Hematopoietic multipotent progenitor cell treated with erythropoietin and hydrocortisone succinate and interleukin-3 and kit ligand, for 8 days (in vitro differentiated cells): ENCODE data around the gene SERP1.

Experiments used
- DNase-seq: peaks from one replicate; pipeline ENCODE4 v3.0.0-alpha.2; 2015

Gene SERP1

DNA sequence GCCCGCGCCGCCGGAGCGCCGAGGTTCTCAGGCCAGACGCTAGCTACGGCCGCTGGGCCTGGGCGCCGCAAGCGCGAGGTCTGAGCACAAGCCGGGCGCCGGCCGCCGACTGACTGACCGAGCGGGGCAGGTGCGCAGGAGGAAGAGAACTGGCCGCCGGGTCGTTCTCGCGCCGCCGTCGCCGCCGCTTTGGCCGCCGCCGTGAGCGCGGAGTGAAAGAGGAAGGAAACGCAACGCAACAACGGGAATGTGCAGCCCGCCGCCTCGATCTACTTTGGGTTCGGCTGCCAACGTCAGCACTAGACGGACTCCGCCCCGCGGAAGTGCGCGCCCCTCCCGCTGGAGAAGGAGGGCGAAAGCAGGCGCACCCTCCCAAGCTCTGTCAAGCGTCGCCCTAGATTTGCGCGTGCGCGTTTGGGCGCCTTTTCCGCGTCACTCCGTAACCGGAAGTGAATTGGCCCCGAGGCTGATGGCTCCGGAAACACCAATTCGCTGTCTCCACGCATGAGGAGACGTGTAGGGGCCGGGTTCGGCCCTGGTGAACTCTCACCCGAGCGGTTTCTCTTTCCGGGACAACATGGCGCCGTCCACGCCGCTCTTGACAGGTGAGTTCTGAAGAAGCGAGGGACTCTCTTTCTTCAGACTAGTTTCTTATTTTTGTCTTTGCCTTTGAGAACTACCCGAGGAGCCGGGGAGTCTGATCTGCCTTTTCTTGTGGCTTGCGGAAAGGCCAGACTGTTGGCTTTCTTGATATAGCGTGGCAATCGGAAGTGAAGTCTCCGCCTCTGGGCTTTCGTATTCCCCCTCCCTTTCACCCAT, at the start of gene SERP1, which contains the start of gene EIF2A:
SERP1 (minus strand) TSS at position 271 of the 819 bp plus-strand sequence. CDS start 361 bp downstream, outside the sequence.
EIF2A (plus strand) TSS at position 562 of the 819 bp plus-strand sequence; CDS start at position 578, 16 bp downstream.
- peak; percentile 99 for DNase-seq

DNA sequence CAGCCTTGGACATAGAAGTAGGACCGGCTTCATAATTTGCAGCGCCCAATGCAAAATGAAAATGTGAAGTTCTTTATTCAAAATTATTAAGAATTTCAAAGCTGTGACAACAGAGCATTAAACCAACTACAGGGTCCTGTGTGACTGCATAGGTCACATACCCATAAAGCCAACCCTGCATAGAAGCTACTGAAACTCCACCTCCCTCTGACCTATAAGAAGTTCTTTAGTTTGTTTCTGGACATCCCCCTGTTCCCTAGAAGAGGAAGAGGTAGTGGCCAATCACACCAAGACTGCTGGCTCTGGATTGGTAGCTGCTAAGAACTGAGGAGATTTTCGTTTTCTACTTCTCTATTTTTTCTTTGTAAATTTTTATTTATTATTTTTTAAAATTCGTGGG, 47.9 kb upstream of the SERP1 start:
- DNase-seq = no peak

DNA sequence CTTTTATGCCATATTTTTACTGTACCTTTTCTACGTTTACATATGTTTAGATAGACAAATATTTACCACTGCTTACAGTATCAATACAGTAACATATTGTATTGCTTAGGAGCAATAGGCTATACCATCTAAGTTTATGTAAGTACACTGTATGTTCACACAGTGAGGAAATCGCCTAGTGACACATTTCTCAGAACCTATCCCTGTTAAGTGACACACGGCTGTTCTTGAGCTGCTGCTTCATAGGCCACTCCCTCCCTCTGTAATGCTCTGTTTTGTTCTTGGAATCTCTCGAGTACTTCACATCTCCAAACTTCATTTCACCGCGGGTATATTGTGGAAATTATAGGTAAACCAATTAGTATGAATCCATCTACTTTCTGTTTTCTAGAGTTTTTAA, 43.5 kb upstream of the SERP1 start:
- DNase-seq = peak; percentile 45

DNA sequence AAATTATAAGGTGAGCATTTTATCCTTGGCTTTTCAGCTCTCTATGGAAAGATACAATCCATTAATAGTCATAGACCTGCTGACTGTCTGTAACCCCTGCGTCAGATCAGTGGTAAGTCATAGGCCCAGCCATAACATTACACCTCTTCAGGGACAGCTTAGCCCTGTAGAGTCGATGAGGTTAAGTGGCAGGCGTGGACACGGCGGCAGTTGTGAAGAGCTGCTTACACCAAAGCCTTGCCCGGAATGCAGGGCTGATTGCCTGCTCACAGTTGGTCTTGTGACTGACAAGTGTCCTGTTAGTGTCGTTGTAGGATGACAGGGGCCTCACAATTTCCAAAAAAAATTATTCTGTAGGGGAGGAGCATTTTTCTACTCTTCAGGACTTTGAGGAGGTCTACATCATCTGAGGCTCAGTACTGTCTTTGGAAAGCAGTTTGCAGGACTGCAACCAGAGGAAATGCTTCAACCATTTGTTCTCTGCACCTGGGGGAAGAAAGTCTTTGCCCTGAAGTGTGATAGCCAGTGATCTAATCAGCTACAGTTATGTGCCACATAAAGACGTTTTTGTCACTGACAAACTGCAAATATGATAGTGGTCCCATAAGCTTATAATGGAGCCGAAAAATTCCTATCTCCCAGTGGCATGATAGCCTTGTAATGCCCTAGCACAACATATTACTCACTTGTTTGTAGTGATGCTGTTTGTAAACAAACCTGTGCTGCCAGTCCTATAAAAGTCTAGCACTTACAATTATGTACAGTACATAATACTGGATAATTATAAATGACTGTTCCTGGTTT, 41.9 kb upstream of the SERP1 start:
- no peak for DNase-seq

DNA sequence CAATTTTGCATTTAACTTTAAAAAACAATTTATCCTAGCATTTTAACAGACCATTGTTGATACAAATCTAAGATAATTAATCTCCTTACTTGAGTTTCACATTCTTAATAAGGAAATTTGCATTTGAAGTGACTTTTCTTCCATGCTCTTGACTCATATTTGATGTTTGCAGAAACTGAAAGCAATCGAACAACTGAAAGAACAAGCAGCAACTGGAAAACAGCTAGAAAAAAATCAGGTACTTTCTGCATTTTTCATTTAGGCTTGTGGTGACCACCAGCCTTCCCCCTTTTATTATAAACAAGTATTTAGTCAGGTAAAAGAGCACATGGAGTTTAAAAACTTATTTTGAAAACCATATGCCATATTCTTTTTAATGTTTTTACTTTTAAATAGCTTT, 36.7 kb upstream of the SERP1 start:
- DNase-seq = no peak

DNA sequence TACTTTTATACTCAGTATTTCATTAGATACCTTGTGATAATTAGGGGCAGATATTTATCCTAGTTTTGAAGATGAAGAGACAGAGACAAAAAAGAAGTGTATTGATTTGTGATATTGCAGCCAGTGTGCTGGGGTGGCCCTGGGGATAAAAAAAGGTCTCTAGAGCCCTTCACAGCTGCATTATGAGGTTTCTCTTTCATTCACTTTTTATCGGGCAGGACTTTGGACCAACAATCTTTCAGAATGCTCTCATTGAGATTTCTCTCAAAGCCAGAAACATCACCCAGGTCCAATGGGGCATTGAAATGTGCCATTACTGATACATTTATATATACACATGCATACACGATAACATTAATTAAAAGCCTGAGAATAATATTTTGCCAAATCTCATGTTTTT, 36.3 kb upstream of the SERP1 start:
- no peak for DNase-seq

DNA sequence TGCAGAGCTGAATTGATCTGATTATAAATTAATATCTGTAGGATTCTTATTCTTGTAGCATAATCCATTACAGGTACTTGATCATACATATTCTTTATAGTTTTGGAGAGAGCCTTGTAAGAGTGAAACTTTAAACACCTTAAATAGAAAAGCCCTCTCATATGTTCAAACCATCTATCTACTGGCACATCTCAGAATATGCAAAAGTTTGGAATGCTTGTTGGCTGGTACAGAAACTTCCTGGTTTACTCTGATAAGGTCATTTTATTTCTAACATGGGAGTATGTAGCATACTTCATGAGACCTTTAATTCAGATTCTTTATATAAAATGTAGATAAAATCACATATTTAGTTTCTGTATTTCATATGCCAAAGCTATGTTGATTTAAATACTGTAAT, 34.9 kb upstream of the SERP1 start:
- no peak for DNase-seq

DNA sequence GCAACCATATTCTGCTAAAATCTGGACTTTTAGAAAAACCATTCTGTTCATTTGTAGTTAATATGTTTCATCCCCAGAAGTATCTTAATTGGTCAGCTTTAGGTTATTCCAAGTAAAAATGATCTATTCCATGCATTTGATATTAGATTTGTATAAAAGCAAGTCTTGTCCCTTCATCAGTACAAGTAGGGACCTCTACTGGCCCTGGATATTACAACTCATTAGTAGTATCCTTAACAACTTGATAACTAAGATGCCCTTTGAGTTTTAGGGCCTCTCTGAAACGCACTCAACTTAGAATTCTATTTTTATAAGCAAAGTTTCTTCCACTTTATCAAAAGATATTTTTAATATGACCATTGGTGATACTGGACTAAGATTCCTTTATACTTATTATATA, 31.6 kb upstream of the SERP1 start:
- DNase-seq = peak; percentile 35

DNA sequence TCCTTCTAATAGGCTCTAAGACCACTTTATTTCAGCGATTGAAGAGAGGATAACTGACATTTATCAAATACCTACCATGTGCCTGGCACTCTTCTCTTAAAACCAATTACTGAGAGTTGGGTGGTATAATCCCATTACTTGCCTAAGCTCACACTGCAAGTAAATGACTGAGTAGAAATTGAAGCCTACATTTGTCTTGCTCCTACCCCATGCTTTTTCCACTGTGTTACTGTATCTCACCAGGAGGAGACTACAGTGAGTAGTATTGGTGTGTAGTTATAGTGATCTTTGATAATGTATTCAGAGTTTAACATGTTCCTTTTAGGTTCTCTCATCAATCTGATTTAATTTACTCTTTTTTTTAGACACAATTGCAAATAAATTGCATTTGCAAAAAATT, 21.0 kb upstream of the SERP1 start:
- DNase-seq = no peak

DNA sequence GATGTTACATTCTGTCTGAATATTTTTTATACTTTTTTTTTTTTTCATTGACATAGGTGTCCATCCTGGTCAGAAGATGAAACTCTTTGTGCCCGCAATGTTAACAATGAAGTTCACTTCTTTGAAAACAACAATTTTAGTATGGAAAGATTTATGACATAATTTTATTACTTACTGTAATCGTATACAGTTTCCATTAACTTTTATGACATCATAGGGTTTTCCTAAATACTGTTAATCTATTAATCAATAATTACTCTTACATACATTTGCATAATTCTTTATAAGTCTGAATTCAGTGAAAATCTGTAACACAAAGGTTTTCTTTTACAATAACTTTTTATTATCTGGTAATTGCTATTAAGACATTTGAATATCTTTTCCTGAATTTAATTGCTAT, 17.9 kb upstream of the SERP1 start:
- DNase-seq = no peak

DNA sequence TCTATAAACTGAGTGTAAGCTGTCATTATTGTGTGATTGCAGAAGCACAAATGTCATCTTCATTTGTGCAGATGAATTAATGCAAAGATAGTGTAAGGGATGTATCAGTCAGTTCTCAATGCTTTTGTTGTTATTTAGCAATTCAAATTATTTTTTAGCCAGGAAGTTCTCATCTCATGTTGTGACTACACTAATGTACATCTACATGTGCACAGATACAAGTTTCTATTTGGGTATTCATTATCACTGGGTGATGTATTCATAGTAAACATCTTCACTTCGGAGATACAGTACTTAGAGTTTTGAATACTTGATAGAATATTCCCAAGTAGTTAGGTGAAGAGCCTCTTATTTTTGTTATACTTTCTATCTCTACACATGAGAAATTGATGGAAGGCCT, 11.4 kb upstream of the SERP1 start:
- DNase-seq = no peak

DNA sequence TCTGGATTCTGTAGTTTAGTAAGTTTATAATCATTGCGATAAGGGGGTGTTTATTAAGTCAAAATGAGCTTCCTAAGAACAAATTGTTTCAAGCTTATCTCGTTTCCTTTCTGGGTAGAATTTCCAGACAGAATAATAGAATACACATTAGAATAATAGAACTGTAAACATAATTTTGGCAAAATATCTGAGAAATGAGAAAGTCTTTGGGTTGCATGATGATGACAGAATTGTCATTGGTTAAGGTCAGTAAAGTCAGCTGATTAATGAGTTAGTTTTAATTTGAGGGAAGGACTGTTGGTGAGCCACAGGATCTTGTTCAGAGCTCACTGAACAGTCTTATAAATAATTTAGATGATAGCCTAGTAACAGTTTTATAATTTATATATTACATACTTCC, 10.5 kb upstream of the SERP1 start:
- no peak for DNase-seq

DNA sequence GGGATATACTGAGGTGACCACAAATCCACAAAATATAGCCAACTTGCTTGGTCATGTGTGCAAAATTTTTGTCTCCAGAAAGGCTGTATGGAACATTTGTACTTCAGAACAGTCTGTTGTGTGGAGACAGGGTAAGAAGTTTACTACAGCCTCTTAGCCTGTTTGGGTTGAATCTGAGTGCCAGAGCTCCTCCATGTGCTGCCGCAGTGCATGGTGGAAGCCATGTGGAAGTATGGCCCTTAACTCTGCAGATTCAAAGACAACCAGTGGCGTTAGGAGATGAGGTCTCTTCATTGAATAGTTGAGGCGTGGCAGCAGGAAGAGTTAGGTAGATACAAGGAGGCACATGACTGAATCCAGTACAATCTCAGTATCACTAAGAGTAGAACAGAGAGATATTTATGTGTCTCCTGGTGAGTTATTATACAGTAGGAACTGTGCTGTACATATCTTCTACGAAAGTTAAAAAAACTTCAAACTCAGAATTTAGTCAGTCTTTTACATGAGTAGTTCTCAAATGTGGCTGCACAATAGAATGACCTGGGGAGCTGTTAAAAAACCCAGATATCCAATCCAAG, 9.7 kb upstream of the SERP1 start:
- no peak for DNase-seq

DNA sequence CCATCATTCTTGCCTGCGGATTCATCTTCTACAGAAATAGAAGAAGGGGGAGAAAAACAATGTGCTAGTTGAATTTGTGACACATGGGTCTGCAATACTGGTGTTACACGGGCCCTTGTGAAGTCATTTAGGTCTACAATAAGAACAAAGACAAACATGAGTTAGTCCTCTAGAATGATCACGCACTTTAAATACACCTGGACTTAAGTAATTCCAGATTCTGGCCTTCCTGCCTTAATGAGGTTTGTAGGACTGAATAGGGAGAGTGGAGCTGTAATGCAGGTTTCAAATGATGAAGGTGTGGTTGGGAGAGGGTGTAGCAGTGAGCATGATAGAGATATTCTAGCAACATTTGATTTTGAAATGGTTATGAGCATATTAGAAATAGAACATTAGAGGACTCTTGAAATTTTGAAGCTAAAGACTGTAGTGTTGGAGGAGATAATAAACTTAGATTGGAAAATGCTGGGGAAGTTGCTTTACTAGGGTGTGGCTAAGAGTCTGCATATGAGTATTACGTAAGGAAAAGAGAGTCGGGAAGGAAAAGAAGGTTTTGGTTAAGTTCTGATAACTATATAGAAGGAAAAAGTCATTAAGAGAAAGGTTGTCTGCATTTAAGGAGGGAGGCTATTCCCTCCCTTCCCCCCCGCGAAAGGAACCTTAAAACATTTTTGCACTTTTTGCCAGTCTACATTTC, 897 bp upstream of the SERP1 start:
- DNase-seq = peak; percentile 42

DNA sequence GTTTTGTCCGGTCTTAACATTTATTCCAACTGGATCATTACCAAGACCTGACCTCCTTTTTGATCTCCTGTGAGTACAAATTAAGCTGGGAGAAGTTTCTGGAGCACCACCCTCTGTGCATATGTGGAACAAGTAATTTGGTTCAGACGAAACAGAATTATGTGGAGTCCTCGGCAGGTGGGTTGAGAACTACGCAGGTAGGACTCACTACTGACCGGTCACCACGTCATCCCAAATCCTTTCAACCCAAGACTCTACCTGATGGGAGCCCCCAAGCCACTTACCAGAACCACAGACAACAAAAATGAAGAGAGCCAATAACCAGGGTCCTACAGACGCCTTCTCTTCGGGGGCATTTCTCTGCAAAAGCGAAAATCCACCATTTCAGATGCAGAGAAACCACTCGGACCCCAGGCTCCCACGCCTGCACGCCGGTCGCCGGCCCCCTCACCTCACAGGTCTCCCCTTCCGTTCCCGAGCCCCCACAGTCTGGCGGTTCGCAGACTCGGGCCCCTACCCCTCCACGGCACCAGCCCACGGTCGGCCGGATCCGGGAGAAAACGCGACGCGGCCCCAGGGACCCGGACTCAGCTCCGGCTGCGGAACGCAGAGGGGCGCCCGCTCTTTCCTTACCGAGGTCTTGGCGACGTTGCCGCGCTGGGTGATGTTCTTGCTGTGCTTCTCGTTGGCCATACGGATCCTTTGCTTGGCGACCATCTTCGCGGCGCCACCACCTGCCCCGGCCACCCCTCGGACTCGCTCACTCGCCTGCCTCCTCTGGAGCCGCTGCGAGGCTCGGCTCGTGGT, 674 bp downstream of the SERP1 start:
- peak; percentile 40 for DNase-seq

DNA sequence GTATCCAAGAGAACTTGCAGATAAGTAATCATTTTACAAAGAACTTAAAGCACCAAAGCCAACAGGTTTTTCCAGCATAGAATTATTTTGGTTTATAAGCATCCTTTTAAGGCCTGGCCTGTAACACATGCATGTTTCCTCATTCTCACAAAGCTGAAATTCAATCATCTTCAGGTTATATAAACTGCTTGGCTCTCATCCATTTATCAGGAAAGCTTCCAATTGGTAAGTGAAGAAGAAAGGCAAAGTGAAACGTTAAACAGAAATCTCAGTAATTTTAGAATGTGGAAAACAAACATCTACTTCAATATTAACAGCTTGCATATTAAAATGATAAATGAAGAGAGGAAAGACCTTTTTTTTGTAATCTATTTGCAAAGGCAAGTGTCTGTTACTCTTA, 1.6 kb downstream of the SERP1 start:
- peak; percentile 25 for DNase-seq

DNA sequence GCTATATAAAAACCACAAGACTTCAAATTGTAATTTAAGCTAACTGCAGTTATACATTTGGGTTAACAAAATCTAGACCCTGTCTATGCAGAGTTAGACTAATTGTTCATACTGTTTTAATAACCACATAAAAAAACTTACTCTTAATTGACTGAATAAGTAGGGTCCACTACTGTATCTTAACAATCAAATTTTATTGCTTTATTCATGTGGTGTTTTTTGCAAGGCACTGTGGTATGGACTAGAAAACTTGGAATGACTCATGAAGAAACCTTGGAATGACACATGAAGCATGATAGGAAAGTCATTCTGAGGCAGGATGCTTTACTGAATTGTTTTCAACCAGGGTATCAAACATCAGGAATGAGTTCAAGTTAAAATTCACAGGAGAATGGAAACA, 2.3 kb downstream of the SERP1 start:
- no peak for DNase-seq

DNA sequence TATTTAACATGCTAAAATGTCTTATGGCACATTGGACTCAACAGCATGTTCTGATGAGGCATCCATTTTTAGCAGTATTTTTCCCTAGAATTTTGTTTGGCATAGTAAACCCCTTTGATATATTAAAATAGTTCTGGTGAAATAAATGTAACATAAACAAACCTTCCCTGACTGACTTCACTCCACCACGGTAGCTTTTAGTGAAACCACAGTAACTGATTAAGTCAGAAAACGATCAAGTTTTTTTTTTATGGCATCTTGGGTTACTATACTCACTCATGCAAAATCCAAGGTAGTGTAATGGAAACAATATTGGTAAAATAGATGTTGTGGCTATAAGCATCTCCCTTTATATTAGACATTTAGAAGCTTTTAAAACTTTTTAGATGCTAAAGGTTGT, 2.8 kb downstream of the SERP1 start:
- no peak for DNase-seq

DNA sequence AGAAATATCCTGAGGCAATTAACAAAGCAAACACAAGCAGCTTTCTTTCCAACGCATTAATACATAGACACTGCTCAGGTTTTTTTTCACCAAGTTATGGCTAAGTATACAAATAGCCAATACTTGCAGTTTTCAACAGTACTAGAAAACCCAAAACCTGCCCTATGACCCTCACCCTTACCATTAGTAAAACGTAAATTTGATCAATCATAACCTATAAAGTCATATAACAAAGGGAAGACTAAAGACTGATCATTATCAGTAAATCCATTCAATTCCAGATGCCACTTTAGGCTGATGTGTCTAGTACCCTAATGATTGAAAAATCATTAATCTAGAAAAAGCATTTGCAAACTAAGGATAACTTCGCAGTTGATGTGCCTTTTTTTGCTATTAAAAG, 3.2 kb downstream of the SERP1 start:
- no peak for DNase-seq

DNA sequence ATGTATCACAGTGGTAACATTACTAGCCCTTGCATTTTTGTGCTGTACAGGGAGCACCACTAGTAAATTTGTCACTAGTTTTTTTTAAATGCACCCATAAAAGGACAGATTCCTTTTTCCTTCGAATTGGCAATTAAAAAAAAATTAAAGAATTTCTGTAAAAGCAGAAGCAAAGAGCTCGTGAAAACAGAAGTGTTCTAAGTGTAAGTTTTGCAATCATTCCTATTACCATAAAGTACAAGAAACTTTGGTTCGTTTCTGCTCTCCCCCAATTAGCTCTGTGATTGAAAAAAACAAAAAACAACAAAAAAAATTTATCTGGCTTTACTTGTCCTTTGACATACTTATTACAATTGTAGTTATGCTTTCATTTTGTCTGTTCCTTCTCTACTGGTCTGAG, 5.3 kb downstream of the SERP1 start:
- DNase-seq = no peak

DNA sequence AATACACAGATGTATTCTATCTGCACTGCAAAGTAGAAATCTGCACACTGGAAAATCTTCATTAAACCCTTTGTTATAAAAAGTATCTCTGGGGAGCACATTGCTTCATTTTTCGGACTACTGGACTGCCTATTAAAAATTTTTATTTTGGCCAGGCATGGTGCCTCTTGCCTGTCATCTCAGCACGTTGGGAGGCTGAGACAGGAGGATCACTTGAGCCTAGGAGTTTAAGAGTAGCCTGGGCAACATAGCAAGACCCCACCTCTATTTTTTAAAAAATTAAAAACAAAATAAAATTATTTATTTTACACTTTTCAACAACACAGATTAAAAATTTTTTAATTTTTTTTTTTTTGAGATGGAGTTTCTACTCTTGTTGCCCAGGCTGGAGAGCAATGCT, 6.0 kb downstream of the SERP1 start:
- DNase-seq = no peak
